Astrocyte (in vitro differentiated cells and primary cell): ENCODE data around the gene HS3ST3A1.

Experiments used
- EZH2 ChIP-seq: IDR thresholded peaks from 2 replicates; pipeline ENCODE4 v1.6.1; 2012; ENCODE audit warnings: mild to moderate bottlenecking, low read length, inconsistent platforms; ENCODE audit not compliant: insufficient read depth
- TF ChIP-seq, protein P1 (sequence below): IDR thresholded peaks from 2 replicates; pipeline ENCODE4 v1.5.1; 2011; ENCODE audit warnings: low read depth, mild to moderate bottlenecking, inconsistent platforms, low read length, moderate library complexity; ENCODE audit not compliant: insufficient read depth

DNA sequence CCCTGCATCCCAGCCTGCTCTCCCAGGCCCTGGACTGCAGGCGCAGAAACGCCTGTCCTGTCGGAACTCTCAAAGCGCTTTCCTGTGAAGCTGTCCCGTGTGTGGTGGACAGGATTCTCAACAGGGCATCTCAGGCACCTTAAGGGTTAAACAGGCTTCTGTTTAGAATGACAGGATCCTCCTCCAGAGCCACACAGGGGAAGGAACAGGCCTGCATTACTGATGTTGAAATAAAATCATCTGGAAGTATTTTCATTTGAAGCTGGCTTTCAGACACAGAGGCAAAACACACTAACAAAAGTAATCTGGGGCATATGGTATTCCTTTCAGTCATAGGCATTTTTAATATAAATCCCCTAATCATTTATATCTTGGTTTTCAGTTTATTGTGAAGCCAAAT is 7.4 kb downstream of the HS3ST3A1 start:
- TF ChIP-seq, protein P1, sequence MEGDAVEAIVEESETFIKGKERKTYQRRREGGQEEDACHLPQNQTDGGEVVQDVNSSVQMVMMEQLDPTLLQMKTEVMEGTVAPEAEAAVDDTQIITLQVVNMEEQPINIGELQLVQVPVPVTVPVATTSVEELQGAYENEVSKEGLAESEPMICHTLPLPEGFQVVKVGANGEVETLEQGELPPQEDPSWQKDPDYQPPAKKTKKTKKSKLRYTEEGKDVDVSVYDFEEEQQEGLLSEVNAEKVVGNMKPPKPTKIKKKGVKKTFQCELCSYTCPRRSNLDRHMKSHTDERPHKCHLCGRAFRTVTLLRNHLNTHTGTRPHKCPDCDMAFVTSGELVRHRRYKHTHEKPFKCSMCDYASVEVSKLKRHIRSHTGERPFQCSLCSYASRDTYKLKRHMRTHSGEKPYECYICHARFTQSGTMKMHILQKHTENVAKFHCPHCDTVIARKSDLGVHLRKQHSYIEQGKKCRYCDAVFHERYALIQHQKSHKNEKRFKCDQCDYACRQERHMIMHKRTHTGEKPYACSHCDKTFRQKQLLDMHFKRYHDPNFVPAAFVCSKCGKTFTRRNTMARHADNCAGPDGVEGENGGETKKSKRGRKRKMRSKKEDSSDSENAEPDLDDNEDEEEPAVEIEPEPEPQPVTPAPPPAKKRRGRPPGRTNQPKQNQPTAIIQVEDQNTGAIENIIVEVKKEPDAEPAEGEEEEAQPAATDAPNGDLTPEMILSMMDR = no peak
- TF ChIP-seq EZH2 = no peak
